H1 (cell line): ENCODE data around the gene PHKA2. TPM values are rescaled to one million over a fixed set of nuclear protein-coding genes. Genes with fewer than 3 reads are reported as not detected.

Source experiments
- SAP30 ChIP-seq: fragments of 300-600 bp; sonication (generic); IDR thresholded peaks from 2 replicates; pipeline ENCODE4 v1.7.1; 2012; ENCODE audit warnings: low read length, moderate library complexity, mild to moderate bottlenecking, inconsistent platforms; ENCODE audit not compliant: insufficient read depth, insufficient replicate concordance
- polyA plus RNA-seq, 7 experiments: library from polyadenylated mRNA; depleted of rRNA in 3 of 7; stranded (reverse) in 5 of 7; unstranded in 2 of 7; fragments of >200 nt in 5 of 7; fragments of 200-250 nt in 2 of 7; gene quantifications; 1 replicate in 5 of 7; 2 replicates in 1 of 7; 4 replicates in 1 of 7; pipeline versions ENCODE4 v1.2.1 to v1.2.3, GENCODE V29; 2011 to 2013; ENCODE audit warnings: missing spikeins in 2 of 7, mixed read lengths in 2 of 7
- total RNA-seq: library from RNA; stranded (reverse); fragmentation: NEBNext Ultra II Directional; extraction: Animal tissue kit (Norgen Biotek cat#: 25700); gene quantifications from 2 replicates; pipeline ENCODE4 v1.2.1, GENCODE V29; 2021

The PHKA2 gene
- total and polyA plus RNA-seq, 2 of the 8 experiments (the other 6 are each of a cell fraction or from before 2014, with no cell fraction given), result 28.1 to 35.8 TPM

- no peak for TF ChIP-seq SAP30
Measured at GRCh38 chrX:18898091-18898490, 85.8 kb downstream of the PHKA2 start (continued).
